Measurements from ENCODE around the gene USP20. TPM values are rescaled to one million over a fixed set of nuclear protein-coding genes. Genes with fewer than 3 reads are reported as not detected.

USP20 gene
- polyA plus RNA-seq, 1 of the 3 experiments (the other 2 are of a cell fraction) = 22.5 TPM

GRCh38 chr9:129914051-129914450 lies 78.8 kb downstream of the USP20 start:
- 97% methylated on average over 5 of the region's 5 CpGs for WGBS (ENCODE audit: low lambda C conversion rate)
- Histone ChIP-seq H3K9me3 (no peaks in the 10 kb centered on the region), H3K4me3 (ENCODE audit: low read depth in 2 of 2, low read length in 1 of 2) (no peak overlapping the region), H3K4me2 (no peak overlapping the region), H3K9me2 (no peaks in the 10 kb centered on the region), H4K20me1 (ENCODE audit: insufficient read depth) (no peaks in the 10 kb centered on the region), H3K79me2 (ENCODE audit: insufficient read depth) (no peaks in the 10 kb centered on the region), H3K4me1 (ENCODE audit: control insufficient read depth in 1 of 2, insufficient read depth in 2 of 2, low read depth in 1 of 2, low read length in 1 of 2) (peaks cover 0 to 7% of the 10 kb centered on the region in 2 experiments; a peak in 2 of 4 replicates), H3K36me3 (replicated peaks in 1 of 2; ENCODE audit: control insufficient read depth in 1 of 2, insufficient read depth in 2 of 2, low read length in 1 of 2) (peaks cover 3 to 12% of the 10 kb centered on the region in 2 experiments), H3K9ac (no peak overlapping the region), H2AFZ (ENCODE audit: low read depth) (no peak overlapping the region), H3K27ac (ENCODE audit: low read depth in 2 of 2, low read length in 1 of 2) (no peak overlapping the region), H3K27me3 (ENCODE audit: insufficient read depth) (no peaks in the 10 kb centered on the region), H3F3A (replicated peaks; ENCODE audit: insufficient read depth) (no peaks in the 10 kb centered on the region)
- DNase-seq = no peak
- TF ChIP-seq ELF1 (IDR thresholded peaks at IDR 0.05) (no peak), RXRA (IDR thresholded peaks at IDR 0.05; ENCODE audit: borderline replicate concordance, low read depth) (no peak), SMC3 (IDR thresholded peaks at IDR 0.05; ENCODE audit: low read depth, low read length) (no peak), TAF1 (IDR thresholded peaks at IDR 0.05; ENCODE audit: borderline replicate concordance, low read depth, low read length) (no peak), YY1 (IDR thresholded peaks at IDR 0.05; ENCODE audit: low read depth) (no peak), CHD2 (IDR thresholded peaks at IDR 0.05; ENCODE audit: low read length, partially characterized antibody) (no peak), EP300 (IDR thresholded peaks at IDR 0.05; ENCODE audit: borderline replicate concordance in 1 of 2, low read depth in 1 of 2, low read length in 1 of 2) (no peak), JUND (IDR thresholded peaks at IDR 0.05) (no peak), GABPA (IDR thresholded peaks at IDR 0.05; ENCODE audit: low read depth) (no peak), RAD21 (IDR thresholded peaks at IDR 0.05; ENCODE audit: low read length) (no peak), FOXM1 (IDR thresholded peaks at IDR 0.05; ENCODE audit: low read depth) (no peak), GATA2 (CRISPR knock-in tag; IDR thresholded peaks at IDR 0.05) (no peak), FOXJ3 (CRISPR knock-in tag; IDR thresholded peaks at IDR 0.05) (no peak), RCOR1 (IDR thresholded peaks at IDR 0.05; ENCODE audit: low read length) (no peak), EZH2phosphoT487 (IDR thresholded peaks at IDR 0.05; ENCODE audit: borderline replicate concordance, low read depth) (no peak), TEAD4 (IDR thresholded peaks at IDR 0.05; ENCODE audit: borderline replicate concordance, insufficient read depth) (no peak), POLR2AphosphoS5 (IDR thresholded peaks at IDR 0.05; ENCODE audit: low read depth, low read length) (no peak)
- TF ChIP-seq, protein P1, sequence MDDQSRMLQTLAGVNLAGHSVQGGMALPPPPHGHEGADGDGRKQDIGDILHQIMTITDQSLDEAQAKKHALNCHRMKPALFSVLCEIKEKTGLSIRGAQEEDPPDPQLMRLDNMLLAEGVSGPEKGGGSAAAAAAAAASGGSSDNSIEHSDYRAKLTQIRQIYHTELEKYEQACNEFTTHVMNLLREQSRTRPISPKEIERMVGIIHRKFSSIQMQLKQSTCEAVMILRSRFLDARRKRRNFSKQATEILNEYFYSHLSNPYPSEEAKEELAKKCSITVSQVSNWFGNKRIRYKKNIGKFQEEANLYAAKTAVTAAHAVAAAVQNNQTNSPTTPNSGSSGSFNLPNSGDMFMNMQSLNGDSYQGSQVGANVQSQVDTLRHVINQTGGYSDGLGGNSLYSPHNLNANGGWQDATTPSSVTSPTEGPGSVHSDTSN (IDR thresholded peaks at IDR 0.05) = no peak
- TF ChIP-seq, protein P2, sequence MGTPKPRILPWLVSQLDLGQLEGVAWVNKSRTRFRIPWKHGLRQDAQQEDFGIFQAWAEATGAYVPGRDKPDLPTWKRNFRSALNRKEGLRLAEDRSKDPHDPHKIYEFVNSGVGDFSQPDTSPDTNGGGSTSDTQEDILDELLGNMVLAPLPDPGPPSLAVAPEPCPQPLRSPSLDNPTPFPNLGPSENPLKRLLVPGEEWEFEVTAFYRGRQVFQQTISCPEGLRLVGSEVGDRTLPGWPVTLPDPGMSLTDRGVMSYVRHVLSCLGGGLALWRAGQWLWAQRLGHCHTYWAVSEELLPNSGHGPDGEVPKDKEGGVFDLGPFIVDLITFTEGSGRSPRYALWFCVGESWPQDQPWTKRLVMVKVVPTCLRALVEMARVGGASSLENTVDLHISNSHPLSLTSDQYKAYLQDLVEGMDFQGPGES (IDR thresholded peaks at IDR 0.05; ENCODE audit: low read depth, low read length) = no peak
- ChIA-PET CTCF (interaction anchor here (3.1 kb wide), 1 partner anchor 28 kb away, joined by 10 read pairs; no protein-coding TSS in a partner anchor), POLR2A (no interaction called here)
